ENCODE results near the gene SLC35A4.

DNA sequence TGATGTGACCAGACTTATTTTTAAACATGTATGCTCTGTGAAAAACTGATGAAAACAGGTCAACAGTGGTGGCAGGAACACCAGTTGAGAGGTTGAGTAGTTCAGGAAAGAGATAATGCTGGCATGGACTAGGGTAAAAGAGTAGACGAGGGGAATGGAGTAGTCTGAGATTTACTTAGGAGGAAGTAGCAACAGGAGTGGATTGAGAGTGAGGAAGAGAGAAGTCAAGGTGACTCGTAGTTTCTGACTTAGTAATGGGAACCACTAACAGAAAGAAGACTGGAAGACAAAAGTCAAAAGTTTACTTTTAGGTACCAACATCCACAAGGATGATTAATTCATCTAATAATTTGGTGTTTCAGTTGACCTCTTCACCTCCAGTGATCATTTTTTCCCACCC, 11.0 kb upstream of the SLC35A4 start:
- TF ChIP-seq, protein P1, sequence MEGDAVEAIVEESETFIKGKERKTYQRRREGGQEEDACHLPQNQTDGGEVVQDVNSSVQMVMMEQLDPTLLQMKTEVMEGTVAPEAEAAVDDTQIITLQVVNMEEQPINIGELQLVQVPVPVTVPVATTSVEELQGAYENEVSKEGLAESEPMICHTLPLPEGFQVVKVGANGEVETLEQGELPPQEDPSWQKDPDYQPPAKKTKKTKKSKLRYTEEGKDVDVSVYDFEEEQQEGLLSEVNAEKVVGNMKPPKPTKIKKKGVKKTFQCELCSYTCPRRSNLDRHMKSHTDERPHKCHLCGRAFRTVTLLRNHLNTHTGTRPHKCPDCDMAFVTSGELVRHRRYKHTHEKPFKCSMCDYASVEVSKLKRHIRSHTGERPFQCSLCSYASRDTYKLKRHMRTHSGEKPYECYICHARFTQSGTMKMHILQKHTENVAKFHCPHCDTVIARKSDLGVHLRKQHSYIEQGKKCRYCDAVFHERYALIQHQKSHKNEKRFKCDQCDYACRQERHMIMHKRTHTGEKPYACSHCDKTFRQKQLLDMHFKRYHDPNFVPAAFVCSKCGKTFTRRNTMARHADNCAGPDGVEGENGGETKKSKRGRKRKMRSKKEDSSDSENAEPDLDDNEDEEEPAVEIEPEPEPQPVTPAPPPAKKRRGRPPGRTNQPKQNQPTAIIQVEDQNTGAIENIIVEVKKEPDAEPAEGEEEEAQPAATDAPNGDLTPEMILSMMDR (IDR thresholded peaks at IDR 0.05), result no peak
- TF ChIP-seq ZFX (IDR thresholded peaks at IDR 0.05; ENCODE audit: borderline replicate concordance), result no peak
